ENCODE results near the gene TBL3. TPM values are rescaled to one million over a fixed set of nuclear protein-coding genes. Genes with fewer than 3 reads are reported as not detected.

Gene TBL3
- total and polyA plus RNA-seq, 9 of the 15 experiments (the other 6 are each of a cell fraction or from before 2014, with no cell fraction given) = 0.97 to 117 (median 24.5) TPM

- no TSS peak for BruUV-seq (replicated peaks)
Measured at GRCh38 chr16:2002406-2003230, 30.8 kb downstream of the TBL3 start.

More at GRCh38 chr16:2002406-2003230, 30.8 kb downstream of the TBL3 start:
- Histone ChIP-seq H3K4me1 (replicated peaks in 1 of 2; ENCODE audit: control insufficient read depth in 2 of 2, insufficient read depth in 2 of 2, low read length in 2 of 2) (peaks cover 11 to 86% of the 10 kb centered on the region in 2 experiments), H2AFZ (ENCODE audit: low read depth, low read length) (no peak overlapping the region), H3K36me3 (ENCODE audit: control insufficient read depth, insufficient read depth, low read length) (peaks cover 95% of the 10 kb centered on the region; the same call in 2 of the 3 replicates), H4K20me1 (replicated peaks; ENCODE audit: control insufficient read depth, insufficient read depth, low read length) (peaks cover 32% of the 10 kb centered on the region), H3K4me3 (no peak overlapping the region), H3K9ac (ENCODE audit: insufficient read depth in 1 of 2, low read depth in 2 of 2, low read length in 2 of 2) (peak overlapping the region in 1 of 2 experiments; percentile 50; a peak in 2 of 4 replicates), H3K9me1 (ENCODE audit: control insufficient read depth, insufficient read depth, low read length) (peaks cover 13% of the 10 kb centered on the region), H3K9me3 (replicated peaks; ENCODE audit: control insufficient read depth, insufficient read depth, low read depth, low read length) (no peaks in the 10 kb centered on the region), H3K27ac (ENCODE audit: extremely low read depth, low read depth, low read length) (no peak overlapping the region), H3K79me2 (ENCODE audit: control insufficient read depth, insufficient read depth, low read length) (peaks cover 54% of the 10 kb centered on the region), H3K27me3 (ENCODE audit: control insufficient read depth in 2 of 2, insufficient read depth in 2 of 2, low read length in 2 of 2) (no peaks in the 10 kb centered on the region), H3K4me2 (ENCODE audit: insufficient read depth, low read length) (no peak overlapping the region)
- FAIRE-seq (no peak), DNase-seq (ENCODE audit: extremely low read depth in 1 of 4, low spot score in 3 of 4) (no peak), ATAC-seq (no peak)
- intact Hi-C loops (cut with micrococcal nuclease) = no loop called here
- in situ Hi-C loops (cut with MboI) = no loop called here
- TF ChIP-seq ZNF407 (IDR thresholded peaks at IDR 0.05; ENCODE audit: low read depth) (no peak), POLR2G (IDR thresholded peaks at IDR 0.05; ENCODE audit: low read depth, low read length) (peak; percentile 71), FIP1L1 (IDR thresholded peaks at IDR 0.05; ENCODE audit: low read depth, low read length, poor library complexity, severe bottlenecking) (peak; percentile 38), PRPF4 (IDR thresholded peaks at IDR 0.05; ENCODE audit: insufficient read depth, low read depth, low read length, poor library complexity, severe bottlenecking) (no peak), ZNF239 (CRISPR knock-in tag; IDR thresholded peaks at IDR 0.05) (no peak), RBFOX2 (IDR thresholded peaks at IDR 0.05; ENCODE audit: low read depth, low read length) (peak; percentile 33)
- CTCF ChIA-PET (ENCODE audit: low intra/inter-chr PET ratio) = no interaction called here
- POLR2A ChIA-PET = interaction anchor here (0.6 to 3.0 kb wide), 4 partner anchors 17 to 250 kb away, joined by 3 to 12 read pairs (median 7); partner anchors contain the start of gene TRAF7
- 96% methylated on average over 30 of the region's 47 CpGs for WGBS (ENCODE audit: insufficient coverage, low coverage, missing lambda C conversion rate)
